Astrocyte (in vitro differentiated cells and primary cell): Measurements from ENCODE around the gene TRAF7.

Experiments
- CTCF ChIP-seq: IDR thresholded peaks from 2 replicates; pipeline ENCODE4 v1.5.1; 2011; ENCODE audit warnings: low read depth, mild to moderate bottlenecking, inconsistent platforms, low read length, moderate library complexity; ENCODE audit not compliant: insufficient read depth
- EZH2 ChIP-seq: IDR thresholded peaks from 2 replicates; pipeline ENCODE4 v1.6.1; 2012; ENCODE audit warnings: mild to moderate bottlenecking, low read length, inconsistent platforms; ENCODE audit not compliant: insufficient read depth

DNA sequence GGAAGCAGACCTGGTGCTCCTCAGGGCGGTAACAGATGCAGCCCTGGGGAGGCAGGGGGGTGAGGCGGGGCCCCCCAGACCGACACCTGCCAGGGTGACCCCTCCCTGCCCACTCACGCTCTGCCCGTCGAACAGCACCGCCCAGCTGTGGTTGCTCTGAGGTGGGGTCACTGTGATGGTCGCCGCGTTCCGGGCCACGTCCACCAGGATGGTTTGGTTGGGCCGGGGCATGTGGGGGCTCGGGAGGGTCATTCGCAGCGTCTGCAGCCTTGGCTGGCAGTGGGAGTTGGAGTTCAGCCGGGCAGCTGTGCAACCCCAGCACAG is 54.4 kb downstream of the TRAF7 start:
- TF ChIP-seq CTCF (no peak), EZH2 (no peak)
